ENCODE data around the gene PTPRN2. TPM values are rescaled to one million over a fixed set of nuclear protein-coding genes. Genes with fewer than 3 reads are reported as not detected.

The PTPRN2 gene
- total RNA-seq, 1 experiment from 2014 or later: 2.1 TPM

GRCh38 chr7:157898802-157899505 is 688.7 kb downstream of the PTPRN2 start:
- ChIA-PET CTCF (no interaction called here), POLR2A (no interaction called here), RAD21 (ENCODE audit: low non-redundant PET in 1 of 2, low total read pairs in 2 of 2, uncharacterized antibody in 2 of 2, unreplicated experiment in 2 of 2) (interaction anchor here in 1 of 2 experiments (0.5 kb wide), 1 partner anchor 146 kb away, joined by 5 read pairs; no protein-coding TSS in a partner anchor)
- Histone ChIP-seq H3K4me3 (replicated peaks in 1 of 2; ENCODE audit: low read depth in 1 of 2, low read length in 2 of 2) (no peak overlapping the region), H3K9ac (ENCODE audit: low read length) (no peak overlapping the region), H3K27me3 (ENCODE audit: insufficient read depth, low read length) (no peaks in the 10 kb centered on the region; the same call in 1 of the 2 replicates), H3K27ac (ENCODE audit: low read depth, low read length) (no peak overlapping the region), H3K4me2 (ENCODE audit: low read length) (no peak overlapping the region), H3K9me2 (ENCODE audit: insufficient read depth) (no peaks in the 10 kb centered on the region), H3K36me3 (ENCODE audit: control insufficient read depth in 1 of 2, insufficient read depth in 2 of 2, low read length in 2 of 2) (no peaks in the 10 kb centered on the region), H3K9me3 (ENCODE audit: control insufficient read depth in 1 of 2, insufficient read depth in 1 of 2, low read depth in 1 of 2, low read length in 2 of 2) (no peaks in the 10 kb centered on the region), H2AFZ (ENCODE audit: low read depth, low read length, poor library complexity, severe bottlenecking) (no peak overlapping the region), H3K4me1 (ENCODE audit: control insufficient read depth in 1 of 2, insufficient read depth in 2 of 2, low read length in 2 of 2) (no peaks in the 10 kb centered on the region), H3K79me2 (ENCODE audit: insufficient read depth, low read length) (no peaks in the 10 kb centered on the region), H4K20me1 (ENCODE audit: insufficient read depth) (no peaks in the 10 kb centered on the region)
- no peak for ATAC-seq
- no peak for DNase-seq (ENCODE audit: low read depth, low spot score)
- TF ChIP-seq SRF (IDR thresholded peaks at IDR 0.05; ENCODE audit: low read depth): no peak
- TF ChIP-seq ELF1 (IDR thresholded peaks at IDR 0.05; ENCODE audit: borderline replicate concordance, low read depth): no peak
- no peak for TF ChIP-seq SIN3A (IDR thresholded peaks at IDR 0.05; ENCODE audit: low read depth)
- TF ChIP-seq REST (IDR thresholded peaks at IDR 0.05; ENCODE audit: low read depth): no peak
- no peak for TF ChIP-seq FOSL1 (IDR thresholded peaks at IDR 0.05; ENCODE audit: low read depth)
- no peak for TF ChIP-seq TCF7L2 (IDR thresholded peaks at IDR 0.05; ENCODE audit: borderline replicate concordance, extremely low read depth, insufficient read depth, insufficient read length)
- TF ChIP-seq JUND (IDR thresholded peaks at IDR 0.05): no peak
- no peak for TF ChIP-seq EGR1 (IDR thresholded peaks at IDR 0.05; ENCODE audit: low read depth)
- no peak for TF ChIP-seq ZNF274 (IDR thresholded peaks at IDR 0.05; ENCODE audit: low read depth, low read length)
- no peak for TF ChIP-seq EZH2phosphoT487 (IDR thresholded peaks at IDR 0.05; ENCODE audit: borderline replicate concordance)
- TF ChIP-seq CEBPB (IDR thresholded peaks at IDR 0.05; ENCODE audit: low read depth): no peak
- TF ChIP-seq ATF3 (IDR thresholded peaks at IDR 0.05): no peak
- TF ChIP-seq, protein P1, sequence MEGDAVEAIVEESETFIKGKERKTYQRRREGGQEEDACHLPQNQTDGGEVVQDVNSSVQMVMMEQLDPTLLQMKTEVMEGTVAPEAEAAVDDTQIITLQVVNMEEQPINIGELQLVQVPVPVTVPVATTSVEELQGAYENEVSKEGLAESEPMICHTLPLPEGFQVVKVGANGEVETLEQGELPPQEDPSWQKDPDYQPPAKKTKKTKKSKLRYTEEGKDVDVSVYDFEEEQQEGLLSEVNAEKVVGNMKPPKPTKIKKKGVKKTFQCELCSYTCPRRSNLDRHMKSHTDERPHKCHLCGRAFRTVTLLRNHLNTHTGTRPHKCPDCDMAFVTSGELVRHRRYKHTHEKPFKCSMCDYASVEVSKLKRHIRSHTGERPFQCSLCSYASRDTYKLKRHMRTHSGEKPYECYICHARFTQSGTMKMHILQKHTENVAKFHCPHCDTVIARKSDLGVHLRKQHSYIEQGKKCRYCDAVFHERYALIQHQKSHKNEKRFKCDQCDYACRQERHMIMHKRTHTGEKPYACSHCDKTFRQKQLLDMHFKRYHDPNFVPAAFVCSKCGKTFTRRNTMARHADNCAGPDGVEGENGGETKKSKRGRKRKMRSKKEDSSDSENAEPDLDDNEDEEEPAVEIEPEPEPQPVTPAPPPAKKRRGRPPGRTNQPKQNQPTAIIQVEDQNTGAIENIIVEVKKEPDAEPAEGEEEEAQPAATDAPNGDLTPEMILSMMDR (IDR thresholded peaks at IDR 0.05 in 2 of 3, conservative IDR thresholded peaks at IDR 0.05 in 1 of 3; ENCODE audit: borderline replicate concordance in 1 of 3, insufficient read depth in 1 of 3, low read depth in 2 of 3, low read length in 2 of 3): no peak
- no peak for TF ChIP-seq ZFX (IDR thresholded peaks at IDR 0.05)
- intact Hi-C loops (cut with micrococcal nuclease): no loop called here
- no TSS peak for BruUV-seq (replicated peaks)
